Activated CD4-positive, alpha-beta T cell treated with anti-CD3 and anti-CD28 coated beads, Interleukin-2, amount 50 U/mL, for 24 hours (primary cell): Measurements from ENCODE around the gene EEF1AKMT2.
A peak's percentile ranks its signal among the peaks of the same experiment; 100 is the strongest.
"Not testable (repeated sequence)": the region's sequence is repeated elsewhere in the genome, so short reads cannot be mapped to it uniquely, and the experiment has no call there.

Experiments used
- DNase-seq, 2 donors: peaks; one replicate each; pipeline ENCODE4 v3.0.0-alpha.2; 2020; ENCODE audit warnings: low read depth in 1 of 2, low spot score in 1 of 2

The EEF1AKMT2 gene

GRCh38 chr10:124791547-124792348, at the start of gene EEF1AKMT2:
EEF1AKMT2 (minus strand) TSS chr10:124791887; CDS start chr10:124791833, 54 bp downstream.
- peak; percentile 72 to 75 for DNase-seq

- DNase-seq, result no peak
Observed at GRCh38 chr10:124837687-124838086, 46.0 kb upstream of the EEF1AKMT2 start.

GRCh38 chr10:124831116-124831515, 39.4 kb upstream of the EEF1AKMT2 start:
- no peak for DNase-seq

- DNase-seq, result no peak
Observed at GRCh38 chr10:124830445-124830844, 38.8 kb upstream of the EEF1AKMT2 start.

GRCh38 chr10:124829447-124830115, 37.9 kb upstream of the EEF1AKMT2 start:
- DNase-seq, result no peak

- no peak for DNase-seq
Observed at GRCh38 chr10:124827474-124827873, 35.8 kb upstream of the EEF1AKMT2 start.

- no peak for DNase-seq
Observed at GRCh38 chr10:124826262-124826661, 34.6 kb upstream of the EEF1AKMT2 start.

- DNase-seq, result no peak
Observed at GRCh38 chr10:124825702-124826101, 34.0 kb upstream of the EEF1AKMT2 start.

GRCh38 chr10:124824932-124825331, 33.2 kb upstream of the EEF1AKMT2 start:
- not testable (repeated sequence) for DNase-seq

GRCh38 chr10:124824507-124824906, 32.8 kb upstream of the EEF1AKMT2 start:
- DNase-seq, result no peak

GRCh38 chr10:124821520-124821919, 29.8 kb upstream of the EEF1AKMT2 start:
- DNase-seq, result no peak

GRCh38 chr10:124820121-124820520, 28.4 kb upstream of the EEF1AKMT2 start:
- DNase-seq, result no peak

GRCh38 chr10:124802313-124802675, 10.6 kb upstream of the EEF1AKMT2 start:
- no peak for DNase-seq

GRCh38 chr10:124799211-124799610, 7.5 kb upstream of the EEF1AKMT2 start:
- no peak for DNase-seq

- DNase-seq, result no peak
Observed at GRCh38 chr10:124798781-124799180, 7.1 kb upstream of the EEF1AKMT2 start.

- no peak for DNase-seq
Observed at GRCh38 chr10:124798364-124798763, 6.7 kb upstream of the EEF1AKMT2 start.

- DNase-seq, result no peak
Observed at GRCh38 chr10:124792998-124793352, 1.3 kb upstream of the EEF1AKMT2 start.

- not testable (repeated sequence) for DNase-seq
Observed at GRCh38 chr10:124782900-124783299, 8.8 kb downstream of the EEF1AKMT2 start.

GRCh38 chr10:124768791-124769190, 22.9 kb downstream of the EEF1AKMT2 start:
- no peak for DNase-seq

GRCh38 chr10:124765256-124765655, 26.4 kb downstream of the EEF1AKMT2 start:
- DNase-seq, result no peak

GRCh38 chr10:124763267-124763666, 28.4 kb downstream of the EEF1AKMT2 start:
- DNase-seq, result no peak

- no peak for DNase-seq
Observed at GRCh38 chr10:124762281-124762680, 29.4 kb downstream of the EEF1AKMT2 start.
